Pons (tissue), 1 donor: ENCODE measurements around the gene IRAK3.

Source experiments
- DNase-seq: peaks from one replicate; pipeline ENCODE4 v3.0.0-alpha.2; 2016; ENCODE audit warnings: low spot score

IRAK3 gene

DNA sequence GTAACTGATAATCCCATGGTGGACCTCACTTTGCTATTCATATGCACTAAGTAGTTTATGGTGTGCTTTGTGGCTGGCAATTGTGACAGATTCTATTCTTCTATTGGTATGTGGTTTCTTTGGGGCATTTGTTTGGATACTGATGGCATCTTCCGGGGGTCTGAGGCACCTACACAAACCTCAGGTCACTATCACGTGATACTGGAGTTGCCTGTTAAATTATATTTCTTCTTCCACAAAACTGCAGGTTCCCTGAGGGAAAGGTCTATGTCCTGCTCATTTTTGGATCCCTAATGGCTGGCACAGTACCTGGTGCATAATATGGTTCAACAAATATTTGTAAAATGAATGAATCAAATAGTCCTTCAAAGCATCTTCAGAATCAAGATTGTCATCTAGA is 63.8 kb downstream of the IRAK3 start:
- DNase-seq, result no peak

- DNase-seq, result no peak
These were observed 66.7 kb downstream of the IRAK3 start for GRCh38 chr12:66255737-66256136.

- no peak for DNase-seq
These were observed 69.0 kb downstream of the IRAK3 start for GRCh38 chr12:66258011-66258410.

DNA sequence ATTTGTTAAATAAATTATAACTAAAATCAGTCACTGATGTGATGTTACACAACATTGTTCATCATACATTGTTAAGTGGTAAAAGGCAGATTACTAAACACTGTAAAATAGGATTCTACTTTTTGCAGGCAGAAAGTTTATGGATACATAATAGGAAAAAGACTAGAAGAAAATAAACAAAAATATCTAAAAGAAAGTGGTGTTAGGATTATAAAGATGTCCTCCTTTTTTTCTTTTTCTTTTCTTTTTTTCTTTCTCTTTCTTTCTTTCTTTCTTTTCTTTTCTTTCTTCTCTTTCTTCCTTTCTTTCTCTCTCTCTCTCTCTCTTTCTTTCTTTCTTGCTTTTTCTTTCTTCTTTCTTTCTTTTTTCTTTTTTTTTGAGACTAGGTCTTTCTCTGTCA is 73.7 kb downstream of the IRAK3 start:
- no peak for DNase-seq

GRCh38 chr12:66268562-66268961 is 79.5 kb downstream of the IRAK3 start:
- DNase-seq, result peak; percentile 60

DNA sequence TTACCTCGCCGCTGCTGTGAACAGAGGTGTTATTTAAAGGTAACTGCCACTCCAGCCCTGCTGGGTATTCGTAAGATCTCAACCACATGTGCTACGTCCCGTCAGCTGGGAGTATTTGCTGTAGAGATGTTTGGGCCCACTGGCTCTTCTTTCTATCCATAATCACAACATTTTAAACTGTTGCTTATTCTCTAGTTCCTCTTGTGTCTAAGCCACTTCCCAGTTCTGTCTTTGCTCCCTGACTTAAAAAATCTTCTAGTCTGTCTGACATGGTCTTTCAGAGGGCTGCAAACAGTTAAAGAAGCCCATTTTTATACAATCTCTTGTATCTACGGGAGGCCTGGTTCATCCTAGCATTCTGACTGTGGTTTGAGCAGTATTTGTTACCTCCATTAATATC is 80.1 kb downstream of the IRAK3 start:
- DNase-seq, result peak; percentile 33

DNA sequence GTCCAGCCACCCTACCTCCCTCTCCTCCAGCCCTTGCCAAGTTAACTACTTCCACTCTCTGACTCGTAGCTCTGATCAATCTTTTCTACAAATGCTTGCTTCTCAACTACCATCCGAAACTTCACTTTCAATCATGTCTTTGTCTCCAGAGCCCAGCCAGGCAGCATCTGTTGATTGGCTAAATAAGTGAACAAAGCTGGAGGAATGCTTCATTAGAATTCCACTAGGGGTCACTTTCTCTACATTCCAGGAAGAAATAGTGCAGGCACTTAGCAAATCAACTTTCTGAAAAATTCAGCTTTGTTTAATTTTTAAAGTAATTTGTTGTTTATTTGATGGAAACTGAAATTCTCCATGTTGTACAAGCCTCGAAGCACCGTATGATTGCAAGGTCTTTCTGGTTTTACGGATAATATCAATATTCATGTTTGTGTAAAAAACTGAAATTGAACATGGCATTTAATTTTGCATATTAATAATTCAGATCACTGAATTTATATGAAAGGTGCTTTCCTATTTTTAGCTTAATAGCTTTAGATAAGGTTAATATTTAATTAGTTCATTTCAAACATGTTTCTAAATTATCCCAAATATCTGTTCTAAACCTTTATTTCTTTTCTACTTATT is 80.9 kb downstream of the IRAK3 start:
- peak; percentile 90 for DNase-seq

GRCh38 chr12:66270613-66271012 is 81.6 kb downstream of the IRAK3 start:
- no peak for DNase-seq

DNA sequence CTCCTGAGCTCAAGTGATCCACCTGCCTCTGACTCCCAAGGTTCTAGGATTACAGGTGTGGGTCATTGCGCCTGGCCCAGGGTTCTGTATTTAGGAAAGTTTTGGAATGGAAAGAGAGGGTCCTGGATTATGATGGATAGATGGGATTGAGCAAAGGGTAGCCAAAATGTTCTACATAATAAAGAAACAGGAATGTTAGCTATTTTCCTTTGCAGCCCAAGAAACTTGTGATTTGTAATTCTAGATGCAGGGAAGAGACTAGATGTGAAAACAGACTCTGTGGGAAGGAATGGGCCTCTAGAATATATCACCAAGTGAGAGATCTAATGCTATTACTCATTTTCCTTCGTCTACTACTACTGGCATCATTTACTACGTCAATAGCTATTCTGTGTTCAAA is 83.6 kb downstream of the IRAK3 start:
- no peak for DNase-seq

GRCh38 chr12:66273147-66273546 is 84.1 kb downstream of the IRAK3 start:
- DNase-seq, result no peak

- no peak for DNase-seq
These were observed 86.0 kb downstream of the IRAK3 start for GRCh38 chr12:66275040-66275439.

- DNase-seq, result peak; percentile 32
These were observed 90.2 kb downstream of the IRAK3 start for GRCh38 chr12:66279123-66279712.

DNA sequence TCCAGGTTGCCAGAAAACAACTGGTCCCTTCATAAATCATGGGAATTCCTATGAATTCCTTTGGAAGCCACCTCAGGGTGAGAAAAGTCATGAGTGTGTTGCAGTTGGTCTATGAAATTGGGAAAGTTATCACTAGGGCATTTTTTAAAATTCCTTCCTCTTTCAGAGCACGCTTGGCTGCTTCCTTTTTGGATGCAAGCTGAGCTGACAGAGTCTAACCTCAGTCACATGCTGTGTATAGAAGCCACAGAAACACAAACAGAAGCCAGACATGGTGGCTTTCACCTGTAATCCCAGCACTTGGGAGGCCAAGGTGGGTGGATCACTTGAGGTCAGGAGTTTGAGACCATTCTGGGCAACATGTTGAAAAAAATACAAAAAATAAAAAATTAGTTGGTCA is 91.5 kb downstream of the IRAK3 start:
- DNase-seq, result no peak

DNA sequence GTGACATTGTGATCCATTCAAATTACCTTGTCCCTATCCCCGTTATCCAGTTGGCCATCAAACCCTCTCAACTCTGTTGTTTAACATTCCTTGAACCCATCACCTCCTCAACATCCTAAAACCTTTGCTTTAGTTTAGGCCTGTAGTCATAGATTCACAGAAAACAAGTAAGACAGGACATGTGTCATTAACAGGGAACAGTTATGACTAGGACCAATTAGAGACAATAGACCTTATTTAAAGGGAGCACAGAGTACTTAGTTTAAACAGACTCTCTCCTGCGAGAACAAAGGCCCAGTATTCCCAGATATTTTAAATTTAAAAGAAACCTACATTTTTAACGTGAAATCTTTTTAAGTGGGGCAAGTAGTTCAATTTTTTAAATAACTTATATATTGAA is 93.2 kb downstream of the IRAK3 start:
- DNase-seq, result no peak

DNA sequence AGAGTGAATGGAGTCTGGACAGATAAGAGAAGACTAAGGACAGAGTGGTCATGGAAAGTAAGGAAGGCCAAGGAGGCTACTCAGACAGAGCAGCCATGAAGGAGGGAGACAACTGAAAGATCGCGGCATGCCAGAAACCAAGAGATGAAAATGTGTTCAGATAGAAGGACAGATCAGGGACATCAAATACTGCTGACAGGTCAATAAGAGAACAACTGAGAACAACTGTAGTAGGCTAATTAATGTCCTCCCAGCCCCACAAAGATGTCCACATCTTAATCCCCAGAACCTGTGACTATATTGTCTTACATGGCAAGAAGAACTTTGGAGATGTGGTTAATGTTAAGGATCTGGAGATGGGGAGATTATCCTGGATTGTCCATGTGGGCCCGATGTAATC is 98.3 kb downstream of the IRAK3 start:
- DNase-seq, result no peak

GRCh38 chr12:66288121-66288520 is 99.1 kb downstream of the IRAK3 start:
- DNase-seq, result no peak

DNA sequence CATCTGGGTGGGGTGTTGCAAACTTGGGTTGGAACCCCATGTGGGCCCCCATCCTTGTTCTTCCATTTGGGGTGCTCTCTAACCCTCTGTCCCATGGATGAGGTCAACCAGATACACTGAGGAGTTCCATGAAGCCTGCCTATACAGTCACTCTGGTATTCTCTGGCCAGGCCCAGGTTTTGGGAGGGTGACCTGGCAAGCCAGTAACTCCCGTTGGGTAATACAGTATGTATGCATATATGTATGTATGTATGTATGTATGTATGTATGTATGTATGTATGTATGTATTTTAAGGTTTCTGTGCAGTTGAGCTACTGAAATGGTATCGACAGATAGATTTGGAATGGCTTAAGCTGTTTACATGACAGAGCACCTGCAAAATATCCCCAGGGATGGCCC is 100.5 kb downstream of the IRAK3 start:
- no peak for DNase-seq

DNA sequence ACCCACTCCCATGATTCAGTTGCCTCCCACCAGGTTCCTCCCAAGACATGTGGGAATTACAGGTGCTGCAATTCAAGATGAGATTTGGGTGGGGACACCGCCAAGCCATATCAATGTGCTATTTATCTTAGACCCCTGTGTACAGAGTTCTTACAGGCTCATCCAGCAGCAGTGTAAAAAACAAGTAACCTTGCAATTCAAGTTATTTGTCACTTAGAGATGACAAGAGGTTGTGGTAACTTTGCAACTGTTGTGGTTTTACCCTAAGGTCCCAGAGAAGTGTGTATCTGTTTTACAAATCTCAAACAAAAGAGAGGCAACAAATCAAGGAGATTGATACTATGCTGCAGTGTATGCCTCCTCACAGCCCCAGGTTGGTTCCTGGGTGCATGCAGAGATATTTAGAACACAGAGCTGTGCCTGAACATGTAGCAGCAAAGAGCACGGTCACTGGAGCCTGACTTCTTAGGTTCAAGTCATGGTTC is 101.7 kb downstream of the IRAK3 start:
- no peak for DNase-seq

- DNase-seq, result no peak
These were observed 107.2 kb downstream of the IRAK3 start for GRCh38 chr12:66296176-66296683.

DNA sequence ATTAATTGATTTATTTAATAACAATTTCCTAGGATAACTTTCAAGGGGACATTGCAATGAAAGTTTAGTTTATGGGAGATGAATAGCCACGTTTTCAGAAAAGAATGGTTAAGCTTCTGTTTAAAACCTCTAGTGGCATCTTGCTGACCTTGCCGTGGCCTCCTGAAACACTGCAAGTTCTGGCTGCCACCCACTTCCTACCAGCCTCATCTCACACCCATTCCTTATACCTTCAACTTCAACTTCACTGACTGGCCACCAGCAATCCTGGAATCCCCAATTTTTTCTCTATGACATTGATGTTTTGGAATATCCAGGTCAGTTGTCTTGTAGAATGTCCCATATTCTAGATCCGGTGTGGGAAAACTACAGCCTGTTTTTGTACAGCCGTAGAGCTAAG is 108.1 kb downstream of the IRAK3 start:
- no peak for DNase-seq

DNA sequence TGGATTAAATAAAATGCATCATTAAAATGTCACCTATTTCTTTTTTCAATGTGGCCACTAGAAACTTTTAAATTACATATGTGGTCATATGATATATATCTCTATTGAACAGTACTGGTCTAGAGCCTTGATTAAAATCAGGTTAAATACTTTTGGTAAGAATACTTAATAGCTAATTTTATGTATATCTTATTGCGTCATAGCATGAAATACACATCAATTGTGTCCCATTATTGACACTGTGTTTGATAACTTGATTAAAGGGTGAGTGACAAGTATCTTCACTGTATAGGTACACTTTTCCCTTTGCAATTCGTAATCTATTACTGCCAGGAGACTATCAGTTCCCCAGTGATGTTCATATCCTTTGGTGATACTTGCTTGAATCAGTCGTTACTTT is 108.9 kb downstream of the IRAK3 start:
- no peak for DNase-seq

DNA sequence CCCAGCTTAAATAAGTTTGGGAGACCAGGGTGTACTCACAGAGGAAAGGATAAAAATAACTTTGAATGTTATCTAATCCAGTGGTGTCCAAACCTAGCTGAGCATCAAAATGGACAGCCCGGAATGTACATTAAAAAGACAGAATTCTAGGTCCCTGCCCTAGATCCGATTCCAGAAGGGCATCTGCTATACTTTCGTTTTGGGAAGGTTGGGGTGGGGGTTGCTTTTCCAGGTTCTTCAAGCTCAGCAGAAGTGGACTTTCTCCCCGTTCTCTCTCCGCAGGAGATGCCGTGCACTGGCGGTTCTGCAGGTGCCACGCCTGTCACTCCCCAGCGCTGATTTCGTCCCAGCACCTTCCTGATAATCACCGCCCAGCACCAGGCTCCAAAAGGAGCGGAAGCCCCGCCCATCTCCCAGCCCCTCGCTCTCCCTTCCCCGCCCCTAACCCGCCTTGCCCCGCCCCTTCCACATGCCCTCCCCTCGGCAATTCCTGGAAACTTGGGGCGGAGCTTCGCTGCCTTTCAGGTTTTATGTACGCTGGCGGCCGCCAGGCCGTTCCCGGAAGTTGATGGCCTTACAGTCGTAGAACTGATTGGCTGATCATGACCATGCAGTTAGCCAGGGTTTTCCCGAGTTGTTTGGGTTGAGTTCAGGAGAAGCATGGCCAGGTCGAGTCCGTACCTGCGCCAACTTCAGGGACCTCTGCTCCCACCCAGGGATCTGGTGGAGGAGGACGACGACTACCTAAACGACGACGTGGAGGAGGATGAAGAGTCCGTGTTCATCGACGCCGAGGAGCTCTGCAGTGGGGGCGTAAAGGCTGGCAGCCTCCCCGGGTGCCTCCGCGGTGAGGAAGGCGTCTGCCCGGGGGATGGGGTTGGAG is 113.2 kb downstream of the IRAK3 start, which contains the start of gene HELB:
Gene HELB, plus strand, starts transcription at position 550 of the 883 bp plus-strand sequence. Its CDS starts 111 bp downstream, at position 661.
- peak; percentile 98 for DNase-seq

GRCh38 chr12:66302827-66303169 is 113.8 kb downstream of the IRAK3 start:
- DNase-seq, result no peak
